Ovary (tissue), 9 donors: ENCODE data around the gene KRTAP10-6. TPM values are rescaled to one million over a fixed set of nuclear protein-coding genes. Genes with fewer than 3 reads are reported as not detected.

Experiments
- DNase-seq, 5 donors: peaks; one replicate each; pipeline ENCODE4 v3.0.0-alpha.2; 2019 to 2020
- H3K27ac ChIP-seq, 2 donors: fragments of 200-600 bp; one replicate each; pipeline versions ENCODE4 v1.5.1 to v1.8.0; 2019 to 2022
- H3K27me3 ChIP-seq: fragments of 200-600 bp; one replicate; pipeline ENCODE4 v1.8.0; 2022
- H3K36me3 ChIP-seq: fragments of 200-600 bp; sonication (generic); one replicate; pipeline ENCODE4 v1.5.1; 2019
- H3K4me1 ChIP-seq: one replicate; pipeline ENCODE4 v1.8.1; 2013; ENCODE audit warnings: mild to moderate bottlenecking, moderate library complexity; ENCODE audit not compliant: insufficient read depth
- H3K4me3 ChIP-seq: fragments of 200-600 bp; sonication (generic); one replicate; pipeline ENCODE4 v1.5.1; 2017
- H3K9me3 ChIP-seq, 2 donors: fragments of 200-600 bp in 1 of 2; sonication (generic) in 1 of 2; one replicate each; pipeline versions ENCODE4 v1.5.1 to v1.8.1; 2013 to 2019; ENCODE audit warnings: mild to moderate bottlenecking in 1 of 2, moderate library complexity in 1 of 2
- CTCF ChIP-seq, 3 donors: fragments of 450-650 bp in 2 of 3; fragments of 200-600 bp in 1 of 3; IDR thresholded peaks; one replicate each; pipeline versions ENCODE4 v1.5.1 to v1.8.0; 2016 to 2022; ENCODE audit warnings: antibody characterized with exemption in 3 of 3, mild to moderate bottlenecking in 1 of 3
- EP300 ChIP-seq: sonication (generic); formaldehyde crosslinking; IDR thresholded peaks from one replicate; pipeline ENCODE4 v1.6.1; 2017; ENCODE audit warnings: antibody characterized with exemption
- POLR2A ChIP-seq: fragments of 450-650 bp; IDR thresholded peaks from one replicate; pipeline ENCODE4 v1.6.1; 2017; ENCODE audit warnings: antibody characterized with exemption, mild to moderate bottlenecking, moderate library complexity
- WGBS, 3 donors: extraction: QIAGEN DNeasy Blood & Tissue Kit in 1 of 3; methylation state at CpG; one replicate each; pipeline versions ENCODE4 v1.1.5 to v1.1.7; 2013 to 2017; 5-methylcytosine and 5-hydroxymethylcytosine counted together
- intact Hi-C, 4 donors: fragments of 100-400 bp; cut with DNase I; formaldehyde crosslinking; loops; one replicate each; pipeline versions ENCODE4 v1.11.0 to v1.15.1; 2022 to 2023
- polyA plus RNA-seq, 2 donors: library from polyadenylated mRNA; stranded (reverse); fragments of 200-250 nt in 1 of 2; fragments of 350-450 nt in 1 of 2; fragmentation: Illumina TruSeq in 1 of 2; extraction: RNeasy Lipid Tissue Mini Kit (QIAGEN cat#74804) in 1 of 2; gene quantifications; one replicate each; pipeline ENCODE4 v1.2.3, GENCODE V29; 2013 to 2014
- total RNA-seq, 7 donors: library from RNA; depleted of rRNA in 2 of 7; stranded (reverse); fragments of >200 nt in 2 of 7; fragmentation: NEBNext Ultra II Directional in 3 of 7; extraction: Animal tissue kit (Norgen Biotek cat#: 25700) in 3 of 7; gene quantifications; one replicate each; pipeline versions ENCODE4 v1.1.0 to v1.2.4, GENCODE V29; 2016 to 2023
- donor health status: DM: no; HTN: no; CAD: no; lungs with moderate emphysema.
- donor health status: DM: no; HTN: no; CAD: no.
- donor health status: Bipolar disorder and iron deficiency.
- donor health status: DM: yes; HTN: yes; CAD: no.
- donor health status: DM: no; HTN: no; CAD: no.
- donor health status: DM: yes; HTN: yes; CAD: no.

Gene KRTAP10-6
- total and polyA plus RNA-seq, 9 donors: not detected

- no peak for TF ChIP-seq EP300
- no peak for TF ChIP-seq CTCF (IDR thresholded peaks at IDR 0.05)
- TF ChIP-seq POLR2A: no peak
- no peaks in the 10 kb centered on the region for H3K9me3 ChIP-seq
- no peaks in the 10 kb centered on the region for H3K36me3 ChIP-seq
- DNase-seq: no peak
- H3K27me3 ChIP-seq: no peaks in the 10 kb centered on the region
- H3K4me1 ChIP-seq: no peaks in the 10 kb centered on the region
- H3K4me3 ChIP-seq: no peak overlapping the region
- no peak overlapping the region for H3K27ac ChIP-seq
- intact Hi-C loops: loop anchor here in 1 of 4 donors (2.0 kb wide), 1 partner anchor 49 kb away; no protein-coding TSS in a partner anchor
- WGBS, 3 donors: 70 to 73% (median 70%) methylated on average over 24 of the region's 24 CpGs
These were observed 2.6 kb downstream of the KRTAP10-6 start for GRCh38 chr21:44589586-44590305.

GRCh38 chr21:44589094-44589493 lies 3.2 kb downstream of the KRTAP10-6 start:
- Histone ChIP-seq H3K36me3 (no peaks in the 10 kb centered on the region), H3K27me3 (no peaks in the 10 kb centered on the region), H3K4me1 (no peaks in the 10 kb centered on the region), H3K4me3 (no peak overlapping the region), H3K27ac (no peak overlapping the region), H3K9me3 (no peaks in the 10 kb centered on the region)
- intact Hi-C loops: no loop called here
- TF ChIP-seq POLR2A (no peak), CTCF (IDR thresholded peaks at IDR 0.05) (no peak), EP300 (no peak)
- no peak for DNase-seq
- 89 to 97% (median 90%) methylated on average over 2 of the region's 2 CpGs for WGBS, 3 donors

GRCh38 chr21:44585892-44586291 lies 6.4 kb downstream of the KRTAP10-6 start:
- Histone ChIP-seq H3K4me1 (no peaks in the 10 kb centered on the region), H3K4me3 (no peak overlapping the region), H3K36me3 (no peaks in the 10 kb centered on the region), H3K9me3 (no peaks in the 10 kb centered on the region), H3K27me3 (no peaks in the 10 kb centered on the region), H3K27ac (no peak overlapping the region)
- TF ChIP-seq POLR2A (no peak), CTCF (IDR thresholded peaks at IDR 0.05) (no peak), EP300 (no peak)
- intact Hi-C loops: no loop called here
- DNase-seq: no peak
- WGBS, 3 donors: 85 to 92% (median 86%) methylated on average over 3 of the region's 3 CpGs

GRCh38 chr21:44583800-44584147 lies 8.5 kb downstream of the KRTAP10-6 start:
- no peak overlapping the region for H3K27ac ChIP-seq
- no peaks in the 10 kb centered on the region for H3K9me3 ChIP-seq
- no peaks in the 10 kb centered on the region for H3K36me3 ChIP-seq
- intact Hi-C loops: no loop called here
- 76 to 80% (median 78%) methylated on average over 6 of the region's 6 CpGs for WGBS, 3 donors
- no peaks in the 10 kb centered on the region for H3K27me3 ChIP-seq
- TF ChIP-seq CTCF (IDR thresholded peaks at IDR 0.05) (no peak), EP300 (no peak), POLR2A (no peak)
- no peaks in the 10 kb centered on the region for H3K4me1 ChIP-seq
- H3K4me3 ChIP-seq: no peak overlapping the region
- no peak for DNase-seq
